ENCODE results near the gene PRR33. TPM values are rescaled to one million over a fixed set of nuclear protein-coding genes. Genes with fewer than 3 reads are reported as not detected.

The PRR33 gene
- total RNA-seq, 1 experiment from 2014 or later: under 0.01 TPM

- DNase-seq (ENCODE audit: low read depth): no peak
Observed at GRCh38 chr11:1864831-1865665, 26.6 kb downstream of the PRR33 start.

GRCh38 chr11:1864231-1864630 lies 27.5 kb downstream of the PRR33 start:
- no peak for DNase-seq (ENCODE audit: low read depth)

- DNase-seq (ENCODE audit: low read depth): peak; percentile 96
Observed at GRCh38 chr11:1863352-1864216, 28.1 kb downstream of the PRR33 start.

- DNase-seq (ENCODE audit: low read depth): peak; percentile 80
Observed at GRCh38 chr11:1862588-1863351, 28.9 kb downstream of the PRR33 start.

- DNase-seq (ENCODE audit: low read depth): no peak
Observed at GRCh38 chr11:1861435-1862411, 30.0 kb downstream of the PRR33 start.

GRCh38 chr11:1860108-1860507 lies 31.6 kb downstream of the PRR33 start:
- DNase-seq (ENCODE audit: low read depth): no peak

GRCh38 chr11:1859004-1859403 lies 32.7 kb downstream of the PRR33 start:
- no peak for DNase-seq (ENCODE audit: low read depth)

- DNase-seq (ENCODE audit: low read depth): no peak
Observed at GRCh38 chr11:1858576-1858975, 33.1 kb downstream of the PRR33 start.

- DNase-seq (ENCODE audit: low read depth): no peak
Observed at GRCh38 chr11:1858154-1858553, 33.5 kb downstream of the PRR33 start.

- no peak for DNase-seq (ENCODE audit: low read depth)
Observed at GRCh38 chr11:1857064-1857463, 34.6 kb downstream of the PRR33 start.

GRCh38 chr11:1856306-1857005 lies 35.2 kb downstream of the PRR33 start:
- DNase-seq (ENCODE audit: low read depth): no peak

GRCh38 chr11:1855886-1856265 lies 35.8 kb downstream of the PRR33 start:
- no peak for DNase-seq (ENCODE audit: low read depth)

GRCh38 chr11:1854949-1855885 lies 36.5 kb downstream of the PRR33 start:
- DNase-seq (ENCODE audit: low read depth): no peak

GRCh38 chr11:1854132-1854948 lies 37.4 kb downstream of the PRR33 start:
- no peak for DNase-seq (ENCODE audit: low read depth)

GRCh38 chr11:1853376-1854131 lies 38.1 kb downstream of the PRR33 start:
- DNase-seq (ENCODE audit: low read depth): no peak

GRCh38 chr11:1852877-1853276 lies 38.8 kb downstream of the PRR33 start, which contains the start of gene LSP1:
TSS of gene LSP1 (plus strand) at chr11:1853084. CDS start at chr11:1853145, 61 bp downstream.
- DNase-seq (ENCODE audit: low read depth): no peak

GRCh38 chr11:1852271-1852876 lies 39.3 kb downstream of the PRR33 start:
- DNase-seq (ENCODE audit: low read depth): no peak
